ENCODE results near the gene ZNF444. TPM values are rescaled to one million over a fixed set of nuclear protein-coding genes. Genes with fewer than 3 reads are reported as not detected.

ZNF444 gene
- total RNA-seq, 1 donor from 2014 or later = 94.9 TPM

GRCh38 chr19:56158170-56158757 lies 17.2 kb downstream of the ZNF444 start:
- H3K4me3 ChIP-seq = no peak overlapping the region
- no peak for DNase-seq (ENCODE audit: low spot score in 2 of 2)
- no peak overlapping the region for H3K27ac ChIP-seq
- no peaks in the 10 kb centered on the region for H3K9me3 ChIP-seq
- H3K4me1 ChIP-seq = no peaks in the 10 kb centered on the region
- H3K36me3 ChIP-seq = peaks cover 32 to 73% of the 10 kb centered on the region in 2 donors
- no peaks in the 10 kb centered on the region for H3K27me3 ChIP-seq
- intact Hi-C loops (cut with DNase I) = no loop called here
- TF ChIP-seq CTCF (IDR thresholded peaks at IDR 0.05) = no peak

- intact Hi-C loops (cut with DNase I) = no loop called here
- Histone ChIP-seq H3K36me3 (peaks cover 32 to 68% of the 10 kb centered on the region in 2 donors), H3K4me1 (no peaks in the 10 kb centered on the region), H3K27me3 (no peaks in the 10 kb centered on the region), H3K9me3 (no peaks in the 10 kb centered on the region), H3K27ac (no peak overlapping the region), H3K4me3 (no peak overlapping the region)
- no peak for DNase-seq (ENCODE audit: low spot score in 2 of 2)
- TF ChIP-seq CTCF (IDR thresholded peaks at IDR 0.05) = no peak
Measured at GRCh38 chr19:56159009-56159559, 18.0 kb downstream of the ZNF444 start.

GRCh38 chr19:56159622-56160271 lies 18.7 kb downstream of the ZNF444 start:
- intact Hi-C loops (cut with DNase I) = no loop called here
- no peak for DNase-seq (ENCODE audit: low spot score in 2 of 2)
- H3K36me3 ChIP-seq = peaks cover 32 to 63% of the 10 kb centered on the region in 2 donors
- H3K27me3 ChIP-seq = no peaks in the 10 kb centered on the region
- no peaks in the 10 kb centered on the region for H3K9me3 ChIP-seq
- H3K4me3 ChIP-seq = no peak overlapping the region
- H3K27ac ChIP-seq = no peak overlapping the region
- no peaks in the 10 kb centered on the region for H3K4me1 ChIP-seq
- no peak for TF ChIP-seq CTCF (IDR thresholded peaks at IDR 0.05)

- H3K4me1 ChIP-seq = no peaks in the 10 kb centered on the region
- H3K36me3 ChIP-seq = peaks cover 29 to 48% of the 10 kb centered on the region in 2 donors
- no peaks in the 10 kb centered on the region for H3K9me3 ChIP-seq
- no peak overlapping the region for H3K27ac ChIP-seq
- no peaks in the 10 kb centered on the region for H3K27me3 ChIP-seq
- intact Hi-C loops (cut with DNase I) = no loop called here
- H3K4me3 ChIP-seq = no peak overlapping the region
- no peak for DNase-seq (ENCODE audit: low spot score in 2 of 2)
- TF ChIP-seq CTCF (IDR thresholded peaks at IDR 0.05) = no peak
Measured at GRCh38 chr19:56161534-56161933, 20.4 kb downstream of the ZNF444 start.

- peaks cover 29 to 42% of the 10 kb centered on the region in 2 donors for H3K36me3 ChIP-seq
- DNase-seq (ENCODE audit: low spot score in 2 of 2) = no peak
- no peak overlapping the region for H3K27ac ChIP-seq
- no peaks in the 10 kb centered on the region for H3K4me1 ChIP-seq
- no peak overlapping the region for H3K4me3 ChIP-seq
- intact Hi-C loops (cut with DNase I) = no loop called here
- H3K27me3 ChIP-seq = no peaks in the 10 kb centered on the region
- no peak for TF ChIP-seq CTCF (IDR thresholded peaks at IDR 0.05)
- no peaks in the 10 kb centered on the region for H3K9me3 ChIP-seq
Measured at GRCh38 chr19:56162258-56162657, 21.2 kb downstream of the ZNF444 start.

Data from ascending aorta (tissue), 2 donors.